ACC112 (cell line): ENCODE measurements around the gene NLGN1.
A peak's percentile ranks its signal among the peaks of the same experiment; 100 is the strongest.

ENCODE experiments used
- H2AFZ ChIP-seq: fragments of 200-600 bp; sonication (generic); one replicate; pipeline ENCODE4 v1.6.0; 2017; ENCODE audit warnings: antibody characterized with exemption, low read length; ENCODE audit not compliant: unreplicated experiment
- H3K27ac ChIP-seq: fragments of 200-600 bp; sonication (generic); 2 replicates; pipeline ENCODE4 v1.5.1; 2014; ENCODE audit warnings: low read depth, mild to moderate bottlenecking, antibody characterized with exemption, low read length, moderate library complexity
- H3K27me3 ChIP-seq: fragments of 200-600 bp; sonication (generic); 2 replicates; pipeline ENCODE4 v1.6.1; 2014; ENCODE audit warnings: mild to moderate bottlenecking, antibody characterized with exemption, low read length, moderate library complexity, mixed read lengths; ENCODE audit not compliant: insufficient read depth
- H3K36me3 ChIP-seq: fragments of 200-600 bp; sonication (generic); 2 replicates; pipeline ENCODE4 v1.6.1; 2016; ENCODE audit warnings: mild to moderate bottlenecking, antibody characterized with exemption, low read length, moderate library complexity, mixed read lengths; ENCODE audit not compliant: insufficient read depth
- H3K4me1 ChIP-seq: fragments of 200-600 bp; sonication (generic); one replicate; pipeline ENCODE4 v1.6.1; 2016; ENCODE audit warnings: low read length, mixed read lengths; ENCODE audit not compliant: insufficient read depth, unreplicated experiment, control insufficient read depth
- H3K4me3 ChIP-seq: fragments of 200-600 bp; sonication (generic); 2 replicates; pipeline ENCODE4 v1.5.1; 2014; ENCODE audit warnings: mild to moderate bottlenecking, low read depth, low read length
- H3K79me2 ChIP-seq: fragments of 200-600 bp; sonication (generic); one replicate; pipeline ENCODE4 v1.6.0; 2016; ENCODE audit warnings: low read length; ENCODE audit not compliant: control insufficient read depth, unreplicated experiment, insufficient read depth

Gene NLGN1

DNA sequence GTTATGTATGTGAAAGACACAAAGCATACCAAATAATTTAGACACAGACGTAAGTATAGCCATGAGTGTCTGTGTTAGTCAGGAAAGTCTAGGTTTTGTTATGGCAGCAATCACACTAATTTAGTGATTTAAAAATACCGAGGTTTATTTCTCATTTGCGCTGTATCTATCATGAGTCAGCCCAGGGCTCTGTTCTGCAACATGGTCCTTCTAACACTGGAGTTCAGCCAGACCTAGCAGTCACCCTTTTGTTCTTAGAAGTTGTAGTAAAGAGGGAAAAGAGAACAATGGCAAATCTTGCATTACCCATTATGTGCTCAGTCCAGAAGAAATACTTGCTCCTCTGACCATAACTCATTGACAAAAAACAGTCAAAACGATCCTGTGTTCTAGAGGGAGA lies 311.5 kb downstream of the NLGN1 start:
- Histone ChIP-seq H3K4me3 (no peak overlapping the region), H3K36me3 (no peaks in the 10 kb centered on the region), H3K27me3 (no peaks in the 10 kb centered on the region), H3K27ac (no peak overlapping the region), H3K79me2 (no peaks in the 10 kb centered on the region), H2AFZ (no peak overlapping the region), H3K4me1 (no peaks in the 10 kb centered on the region)

DNA sequence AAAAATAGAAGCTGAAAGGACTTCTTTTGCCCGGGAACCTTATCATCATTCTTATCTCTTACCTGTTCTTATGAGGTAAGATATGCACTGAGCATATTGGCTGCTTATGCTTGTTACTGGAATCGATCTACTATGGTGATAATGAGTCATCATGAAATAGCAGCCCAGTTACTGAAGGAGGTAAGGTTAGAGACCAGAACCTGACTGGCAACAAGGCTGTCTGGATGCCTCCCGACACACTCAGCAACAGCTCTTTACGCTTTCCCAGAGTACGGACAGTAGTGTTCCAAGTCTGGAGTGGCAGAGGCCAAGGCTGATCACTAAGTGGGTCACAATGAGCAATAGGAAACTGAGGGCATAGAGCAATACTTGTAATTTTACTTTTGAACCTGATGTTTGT lies 314.1 kb downstream of the NLGN1 start:
- Histone ChIP-seq H3K4me1 (no peaks in the 10 kb centered on the region), H3K27me3 (no peaks in the 10 kb centered on the region), H3K4me3 (no peak overlapping the region), H2AFZ (no peak overlapping the region), H3K27ac (no peak overlapping the region), H3K79me2 (no peaks in the 10 kb centered on the region), H3K36me3 (no peaks in the 10 kb centered on the region)

DNA sequence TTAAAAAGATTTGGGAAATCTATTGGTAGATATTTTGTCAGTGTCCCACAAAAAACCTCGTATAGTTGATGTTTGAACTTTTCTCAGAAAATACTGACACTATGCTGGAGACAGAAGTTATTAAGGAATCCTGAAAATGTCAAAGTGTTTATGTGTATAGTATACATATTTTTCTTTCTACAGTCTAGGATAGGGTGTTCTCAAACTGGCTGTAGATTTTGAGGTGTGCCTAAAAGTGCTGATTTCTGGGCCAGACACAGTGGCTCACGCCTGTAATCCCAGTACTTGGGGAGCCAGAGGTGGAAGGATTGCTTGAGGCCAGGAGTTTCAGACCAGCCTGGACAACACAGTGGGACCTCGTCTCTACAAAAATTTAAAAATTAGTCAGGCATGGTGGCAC lies 322.0 kb downstream of the NLGN1 start:
- H3K27ac ChIP-seq: no peak overlapping the region
- H3K79me2 ChIP-seq: no peaks in the 10 kb centered on the region
- no peaks in the 10 kb centered on the region for H3K27me3 ChIP-seq
- H3K4me1 ChIP-seq: no peaks in the 10 kb centered on the region
- H2AFZ ChIP-seq: no peak overlapping the region
- H3K4me3 ChIP-seq: no peak overlapping the region
- no peaks in the 10 kb centered on the region for H3K36me3 ChIP-seq

- Histone ChIP-seq H3K4me1 (no peaks in the 10 kb centered on the region), H2AFZ (no peak overlapping the region), H3K27ac (no peak overlapping the region), H3K27me3 (no peaks in the 10 kb centered on the region), H3K4me3 (no peak overlapping the region), H3K36me3 (no peaks in the 10 kb centered on the region), H3K79me2 (no peaks in the 10 kb centered on the region)
Observed at GRCh38 chr3:173725507-173725906, 328.0 kb downstream of the NLGN1 start.

- Histone ChIP-seq H3K27ac (no peak overlapping the region), H3K36me3 (no peaks in the 10 kb centered on the region), H3K79me2 (no peaks in the 10 kb centered on the region), H2AFZ (no peak overlapping the region), H3K27me3 (no peaks in the 10 kb centered on the region), H3K4me3 (no peak overlapping the region), H3K4me1 (no peaks in the 10 kb centered on the region)
Observed at GRCh38 chr3:173730391-173730790, 332.8 kb downstream of the NLGN1 start.

GRCh38 chr3:173732237-173732636 lies 334.7 kb downstream of the NLGN1 start:
- H3K4me1 ChIP-seq: peaks cover 3% of the 10 kb centered on the region
- H3K79me2 ChIP-seq: no peaks in the 10 kb centered on the region
- no peak overlapping the region for H2AFZ ChIP-seq
- H3K4me3 ChIP-seq: no peak overlapping the region
- H3K27me3 ChIP-seq: no peaks in the 10 kb centered on the region
- no peak overlapping the region for H3K27ac ChIP-seq
- H3K36me3 ChIP-seq: no peaks in the 10 kb centered on the region

- Histone ChIP-seq H3K27ac (no peak overlapping the region), H3K4me3 (no peak overlapping the region), H3K4me1 (peaks cover 9% of the 10 kb centered on the region), H3K27me3 (no peaks in the 10 kb centered on the region), H2AFZ (no peak overlapping the region), H3K79me2 (no peaks in the 10 kb centered on the region), H3K36me3 (no peaks in the 10 kb centered on the region)
Observed at GRCh38 chr3:173733029-173733652, 335.6 kb downstream of the NLGN1 start.

DNA sequence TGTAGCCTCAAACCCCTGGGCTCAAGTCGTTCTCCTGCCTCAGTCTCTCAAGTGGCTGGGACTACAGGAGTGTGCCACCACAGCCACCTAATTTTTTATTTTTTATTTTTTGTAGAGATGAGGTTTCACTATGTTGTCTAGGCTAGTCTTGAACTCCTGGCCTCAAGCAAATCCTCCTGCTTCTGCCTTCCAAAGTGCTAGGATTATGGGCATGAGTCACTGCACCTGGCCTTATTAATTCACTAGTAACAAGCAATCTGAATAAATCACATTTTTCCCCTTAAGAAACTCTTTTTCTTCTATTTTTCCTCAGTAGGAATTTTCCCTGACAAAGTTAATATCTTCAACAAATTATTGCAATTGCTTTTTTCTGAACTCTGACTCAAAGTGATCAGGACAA lies 336.9 kb downstream of the NLGN1 start:
- Histone ChIP-seq H3K36me3 (no peaks in the 10 kb centered on the region), H3K4me1 (peaks cover 15% of the 10 kb centered on the region), H3K27me3 (no peaks in the 10 kb centered on the region), H3K4me3 (no peak overlapping the region), H3K27ac (no peak overlapping the region), H2AFZ (no peak overlapping the region), H3K79me2 (no peaks in the 10 kb centered on the region)

DNA sequence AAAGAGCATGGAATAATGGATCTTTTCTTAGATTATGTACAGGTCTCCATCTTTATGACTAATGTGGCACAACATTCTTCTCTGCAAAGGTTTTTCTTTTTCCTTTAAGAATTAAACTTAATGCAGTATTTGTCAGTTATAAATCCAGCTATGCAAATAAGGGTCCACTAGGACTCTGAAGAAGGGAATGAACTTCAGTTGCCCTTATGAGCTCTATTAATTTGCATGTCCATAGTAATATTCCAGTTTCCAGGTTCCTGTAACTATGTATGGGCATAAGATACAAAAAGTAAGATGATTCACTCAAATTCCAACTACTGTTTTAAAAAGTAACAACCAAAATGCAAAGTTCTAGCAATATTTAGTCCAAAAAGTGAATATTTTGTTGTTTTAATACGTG lies 337.4 kb downstream of the NLGN1 start:
- Histone ChIP-seq H3K27ac (no peak overlapping the region), H3K4me1 (peaks cover 19% of the 10 kb centered on the region)

GRCh38 chr3:173735841-173736240 lies 338.3 kb downstream of the NLGN1 start:
- Histone ChIP-seq H3K27me3 (no peaks in the 10 kb centered on the region), H3K27ac (no peak overlapping the region), H3K79me2 (no peaks in the 10 kb centered on the region), H3K4me3 (no peak overlapping the region), H2AFZ (no peak overlapping the region), H3K4me1 (peaks cover 21% of the 10 kb centered on the region), H3K36me3 (no peaks in the 10 kb centered on the region)

More for the DNA sequence above, 337.4 kb downstream of the NLGN1 start:
- Histone ChIP-seq H3K79me2 (no peaks in the 10 kb centered on the region), H3K36me3 (no peaks in the 10 kb centered on the region), H3K4me3 (no peak overlapping the region), H2AFZ (peak overlapping the region; percentile 28), H3K27me3 (no peaks in the 10 kb centered on the region)

GRCh38 chr3:173737167-173737808 lies 339.7 kb downstream of the NLGN1 start:
- no peaks in the 10 kb centered on the region for H3K79me2 ChIP-seq
- no peaks in the 10 kb centered on the region for H3K27me3 ChIP-seq
- H3K27ac ChIP-seq: no peak overlapping the region
- H3K4me3 ChIP-seq: no peak overlapping the region
- no peak overlapping the region for H2AFZ ChIP-seq
- no peaks in the 10 kb centered on the region for H3K36me3 ChIP-seq
- peaks cover 26% of the 10 kb centered on the region for H3K4me1 ChIP-seq
